Calu3 (cell line): Measurements from ENCODE around the gene CRB3. TPM values are rescaled to one million over a fixed set of nuclear protein-coding genes. Genes with fewer than 3 reads are reported as not detected.

ENCODE experiments used
- BruUV-seq: library from RNA; stranded (reverse); fragments of 400-500 nt; replicated peaks from 2 replicates; lab custom pipeline; 2021; lab: Mats Ljungman, UMichigan
- CTCF ChIA-PET: fragments of 300-600 bp; sonication (Branson Sonifier 250); formaldehyde crosslinking; loops from one replicate; lab custom pipeline; 2022; ENCODE audit warnings: antibody characterized with exemption; lab: Charles Lee
- DNase-seq: peaks from one replicate; pipeline ENCODE4 v3.0.0; 2022
- H3K27ac Mint-ChIP-seq: one replicate; pipeline ENCODE4 v1.8.0; 2022; ENCODE audit warnings: mixed read lengths; ENCODE audit not compliant: unreplicated experiment
- H3K27me3 Mint-ChIP-seq: one replicate; pipeline ENCODE4 v1.8.0; 2022; ENCODE audit warnings: mixed read lengths; ENCODE audit not compliant: unreplicated experiment
- H3K36me3 Mint-ChIP-seq: one replicate; pipeline ENCODE4 v1.8.0; 2022; ENCODE audit warnings: mild to moderate bottlenecking, moderate library complexity, mixed read lengths; ENCODE audit not compliant: insufficient read depth, unreplicated experiment
- H3K4me1 Mint-ChIP-seq: one replicate; pipeline ENCODE4 v1.8.0; 2022; ENCODE audit warnings: mild to moderate bottlenecking, low read depth, mixed read lengths; ENCODE audit not compliant: unreplicated experiment
- H3K4me3 Mint-ChIP-seq: one replicate; pipeline ENCODE4 v1.8.0; 2022; ENCODE audit warnings: mild to moderate bottlenecking, low read depth, moderate library complexity, mixed read lengths; ENCODE audit not compliant: unreplicated experiment
- H3K9me3 Mint-ChIP-seq: one replicate; pipeline ENCODE4 v1.8.0; 2022; ENCODE audit warnings: low read depth, mixed read lengths; ENCODE audit not compliant: unreplicated experiment
- CTCF ChIP-seq: fragments of 200-600 bp; IDR thresholded peaks from one replicate; pipeline ENCODE4 v1.8.0; 2022; ENCODE audit warnings: antibody characterized with exemption; ENCODE audit not compliant: unreplicated experiment
- intact Hi-C: fragments of 100-400 bp; cut with micrococcal nuclease; formaldehyde crosslinking; loops from one replicate; pipeline ENCODE4 v1.10.0; 2022; ENCODE audit not compliant: unreplicated experiment
- total RNA-seq: library from RNA; stranded (reverse); gene quantifications from 2 replicates; pipeline ENCODE4 v1.2.3, GENCODE V29; 2022

The CRB3 gene
- total RNA-seq, 1 experiment from 2014 or later: 47.6 TPM

GRCh38 chr19:6448045-6448444, 16.0 kb upstream of the CRB3 start:
- Mint-ChIP-seq H3K27ac (no peak overlapping the region), H3K9me3 (no peaks in the 10 kb centered on the region), H3K36me3 (peaks cover 16% of the 10 kb centered on the region), H3K27me3 (no peaks in the 10 kb centered on the region), H3K4me1 (no peaks in the 10 kb centered on the region), H3K4me3 (no peak overlapping the region)
- TF ChIP-seq CTCF: no peak
- intact Hi-C loops: no loop called here
- no TSS peak for BruUV-seq
- CTCF ChIA-PET: no interaction called here
- DNase-seq: no peak

DNA sequence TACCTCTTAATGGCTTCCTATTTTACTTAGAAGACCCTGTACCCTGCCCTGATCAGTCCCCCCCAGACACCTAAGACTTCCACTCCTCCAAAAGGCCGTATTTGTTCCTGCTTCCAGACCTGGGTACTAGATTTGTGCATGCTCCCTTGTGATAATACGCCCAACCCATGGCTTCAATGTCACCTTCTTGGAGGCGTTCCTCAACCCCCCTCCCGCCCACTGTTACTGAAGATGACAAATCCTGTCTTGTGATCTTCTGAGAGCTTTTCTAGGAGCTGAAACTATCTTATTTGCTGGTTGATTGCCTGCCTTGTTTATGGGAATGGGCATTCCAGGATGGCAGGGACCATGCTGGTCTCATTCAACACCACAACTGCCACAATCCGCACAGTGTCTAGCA, 13.9 kb upstream of the CRB3 start:
- CTCF ChIA-PET: no interaction called here
- Mint-ChIP-seq H3K9me3 (no peaks in the 10 kb centered on the region), H3K4me3 (no peak overlapping the region), H3K36me3 (peaks cover 18% of the 10 kb centered on the region), H3K4me1 (no peaks in the 10 kb centered on the region), H3K27me3 (no peaks in the 10 kb centered on the region), H3K27ac (no peak overlapping the region)
- no TSS peak for BruUV-seq
- intact Hi-C loops: no loop called here
- no peak for DNase-seq
- TF ChIP-seq CTCF: no peak

DNA sequence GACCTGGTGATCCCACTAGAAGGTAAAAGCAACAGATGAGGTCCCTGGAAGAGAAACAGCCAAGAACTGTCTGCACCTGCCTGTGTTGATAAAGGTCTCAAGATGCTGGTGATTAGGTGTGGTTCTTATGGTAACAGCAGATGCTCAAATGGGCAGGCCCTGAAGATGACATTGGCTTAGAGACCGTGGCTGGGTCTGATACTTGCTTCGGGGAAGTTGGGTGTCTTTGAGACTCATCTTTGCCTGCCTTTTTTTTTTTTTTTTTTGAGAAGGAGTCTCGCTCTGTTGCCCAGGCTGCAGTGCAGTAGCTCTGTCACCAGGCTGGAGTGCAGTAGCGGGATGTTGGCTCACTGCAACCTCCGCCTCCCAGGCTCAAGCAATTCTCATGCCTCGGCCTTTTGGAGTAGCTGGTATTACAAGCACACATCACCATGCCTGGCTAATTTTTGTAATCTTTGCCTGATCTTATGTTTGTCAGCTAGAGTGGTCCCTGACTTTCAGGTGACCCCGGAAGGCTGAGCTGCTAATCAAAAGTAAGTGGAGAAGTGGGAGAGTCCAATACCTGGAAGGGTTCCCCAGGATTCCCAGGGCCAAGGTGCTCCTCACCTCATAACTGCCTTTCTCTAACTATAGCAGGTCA, 12.4 kb upstream of the CRB3 start:
- no peaks in the 10 kb centered on the region for H3K9me3 Mint-ChIP-seq
- no peak overlapping the region for H3K27ac Mint-ChIP-seq
- intact Hi-C loops: no loop called here
- BruUV-seq: no TSS peak
- H3K4me3 Mint-ChIP-seq: no peak overlapping the region
- CTCF ChIA-PET: interaction anchor here (0.6 kb wide), 1 partner anchor 277 kb away, joined by 3 read pairs; no protein-coding TSS in a partner anchor
- no peaks in the 10 kb centered on the region for H3K4me1 Mint-ChIP-seq
- TF ChIP-seq CTCF: no peak
- H3K27me3 Mint-ChIP-seq: no peaks in the 10 kb centered on the region
- DNase-seq: no peak
- peaks cover 24% of the 10 kb centered on the region for H3K36me3 Mint-ChIP-seq

DNA sequence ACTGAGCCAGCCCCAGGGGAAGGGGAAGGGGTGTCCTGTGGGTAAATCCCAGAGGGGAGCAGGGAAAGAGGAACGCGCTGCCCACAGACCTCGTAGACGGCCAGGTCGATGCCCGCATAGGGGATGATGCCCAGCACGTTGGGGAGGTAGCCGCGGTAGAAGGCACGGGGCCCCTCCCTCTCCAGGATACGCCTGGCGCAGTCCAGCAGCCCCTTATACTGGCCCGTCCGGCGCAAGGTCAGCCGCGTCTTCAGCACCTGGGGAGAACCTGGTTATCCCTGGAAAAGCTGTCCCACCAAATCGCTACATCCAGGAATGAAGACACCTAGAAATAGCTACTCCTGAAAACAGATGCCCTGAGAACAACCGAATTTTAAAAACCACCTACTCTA, 11.9 kb upstream of the CRB3 start:
- Mint-ChIP-seq H3K27ac (no peak overlapping the region), H3K9me3 (no peaks in the 10 kb centered on the region), H3K27me3 (no peaks in the 10 kb centered on the region), H3K4me1 (no peaks in the 10 kb centered on the region), H3K4me3 (no peak overlapping the region), H3K36me3 (peaks cover 24% of the 10 kb centered on the region)
- no TSS peak for BruUV-seq
- TF ChIP-seq CTCF: no peak
- DNase-seq: no peak
- CTCF ChIA-PET: interaction anchor here (0.6 kb wide), 1 partner anchor 278 kb away, joined by 3 read pairs; no protein-coding TSS in a partner anchor
- intact Hi-C loops: no loop called here
